HG03521 (cell line): Measurements from ENCODE around the gene AP2A1.
"Not testable (repeated sequence)": the region's sequence is repeated elsewhere in the genome, so short reads cannot be mapped to it uniquely, and the experiment has no call there.

Source experiments
- ATAC-seq: cut with Tn5 transposase; IDR thresholded peaks from one replicate; pipeline ENCODE4 v1.9.1; 2021; ENCODE audit warnings: mild to moderate bottlenecking, moderate library complexity; ENCODE audit not compliant: unreplicated experiment

Gene AP2A1

GRCh38 chr19:49811328-49811727 is 44.5 kb downstream of the AP2A1 start:
- ATAC-seq, result no peak

- ATAC-seq, result no peak
Measured at GRCh38 chr19:49812452-49812996, 45.7 kb downstream of the AP2A1 start.

- peak; percentile 51 for ATAC-seq
Measured at GRCh38 chr19:49812997-49813861, 46.4 kb downstream of the AP2A1 start, which contains the start of gene FUZ. TSS of gene FUZ (minus strand) at chr19:49813292. CDS start at chr19:49813106, 186 bp downstream.

GRCh38 chr19:49814010-49814409 is 47.2 kb downstream of the AP2A1 start:
- ATAC-seq, result no peak

GRCh38 chr19:49816590-49816989 is 49.8 kb downstream of the AP2A1 start:
- no peak for ATAC-seq

- peak; percentile 62 for ATAC-seq
Measured at GRCh38 chr19:49817964-49818648, 51.3 kb downstream of the AP2A1 start, which contains the start of gene MED25. TSS of gene MED25 (plus strand) at chr19:49818289. CDS start at chr19:49818342, 53 bp downstream.

GRCh38 chr19:49818649-49819370 is 52.0 kb downstream of the AP2A1 start:
- no peak for ATAC-seq

GRCh38 chr19:49819452-49820115 is 52.8 kb downstream of the AP2A1 start:
- ATAC-seq, result not testable (repeated sequence)

- ATAC-seq, result no peak
Measured at GRCh38 chr19:49820125-49820524, 53.3 kb downstream of the AP2A1 start.

GRCh38 chr19:49823472-49823871 is 56.7 kb downstream of the AP2A1 start:
- no peak for ATAC-seq

GRCh38 chr19:49824662-49825061 is 57.9 kb downstream of the AP2A1 start:
- no peak for ATAC-seq

- no peak for ATAC-seq
Measured at GRCh38 chr19:49827034-49827433, 60.2 kb downstream of the AP2A1 start.

- ATAC-seq, result no peak
Measured at GRCh38 chr19:49829200-49829599, 62.4 kb downstream of the AP2A1 start.

- ATAC-seq, result no peak
Measured at GRCh38 chr19:49829721-49830120, 62.9 kb downstream of the AP2A1 start.

GRCh38 chr19:49830766-49831165 is 64.0 kb downstream of the AP2A1 start:
- ATAC-seq, result no peak

- no peak for ATAC-seq
Measured at GRCh38 chr19:49831592-49831991, 64.8 kb downstream of the AP2A1 start.

- ATAC-seq, result no peak
Measured at GRCh38 chr19:49832556-49832955, 65.8 kb downstream of the AP2A1 start.

GRCh38 chr19:49833599-49833998 is 66.8 kb downstream of the AP2A1 start:
- ATAC-seq, result no peak

- ATAC-seq, result no peak
Measured at GRCh38 chr19:49835562-49835961, 68.8 kb downstream of the AP2A1 start.
